Measurements from ENCODE around the gene ACOT11. TPM values are rescaled to one million over a fixed set of nuclear protein-coding genes. Genes with fewer than 3 reads are reported as not detected.

The ACOT11 gene
- total RNA-seq, 1 experiment from 2014 or later: 25.7 TPM

DNA sequence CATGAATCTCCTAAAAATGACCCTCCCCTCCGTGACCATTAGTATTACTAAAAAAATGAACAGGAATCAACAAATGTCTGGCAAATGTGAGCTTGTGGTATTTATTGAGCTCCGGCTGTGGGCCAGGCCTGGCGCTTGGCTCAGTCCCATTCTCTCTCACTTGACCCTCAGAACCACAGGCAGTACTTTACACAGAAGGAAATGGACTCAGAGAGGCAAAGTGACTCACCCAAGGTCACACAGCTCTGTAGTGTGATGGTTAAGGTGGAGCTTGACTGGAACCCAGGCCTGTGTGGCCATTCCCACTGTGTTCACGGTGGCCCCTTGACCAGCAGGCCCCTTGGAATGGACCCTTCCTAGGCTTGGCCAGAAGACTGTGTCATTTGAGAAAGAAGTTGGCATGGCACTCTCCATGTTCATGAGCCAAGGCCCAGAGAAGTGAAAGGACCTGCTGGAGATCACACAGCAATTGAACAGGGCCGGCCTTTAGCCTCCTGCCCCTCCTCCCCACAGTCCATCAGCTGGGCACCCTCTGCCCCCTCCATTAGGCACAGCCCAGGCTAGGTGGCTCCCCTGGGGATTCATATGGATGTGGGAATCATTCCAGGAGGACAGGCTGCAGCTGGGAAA is 43.2 kb downstream of the ACOT11 start:
- H2AFZ ChIP-seq: no peak overlapping the region
- BruUV-seq (replicated peaks): no TSS peak
- no peaks in the 10 kb centered on the region for H4K20me1 ChIP-seq (ENCODE audit: insufficient read depth)
- H3K27ac ChIP-seq: no peak overlapping the region
- ChIA-PET CTCF (no interaction called here), POLR2A (ENCODE audit: unreplicated experiment) (no interaction called here)
- no peak overlapping the region for H3K4me3 ChIP-seq
- H3K27me3 ChIP-seq (ENCODE audit: insufficient read depth, low read depth): no peaks in the 10 kb centered on the region
- H3K9me2 ChIP-seq (ENCODE audit: insufficient read depth): no peaks in the 10 kb centered on the region
- no peaks in the 10 kb centered on the region for H3K79me2 ChIP-seq (ENCODE audit: low read depth)
- TF ChIP-seq, protein P1, sequence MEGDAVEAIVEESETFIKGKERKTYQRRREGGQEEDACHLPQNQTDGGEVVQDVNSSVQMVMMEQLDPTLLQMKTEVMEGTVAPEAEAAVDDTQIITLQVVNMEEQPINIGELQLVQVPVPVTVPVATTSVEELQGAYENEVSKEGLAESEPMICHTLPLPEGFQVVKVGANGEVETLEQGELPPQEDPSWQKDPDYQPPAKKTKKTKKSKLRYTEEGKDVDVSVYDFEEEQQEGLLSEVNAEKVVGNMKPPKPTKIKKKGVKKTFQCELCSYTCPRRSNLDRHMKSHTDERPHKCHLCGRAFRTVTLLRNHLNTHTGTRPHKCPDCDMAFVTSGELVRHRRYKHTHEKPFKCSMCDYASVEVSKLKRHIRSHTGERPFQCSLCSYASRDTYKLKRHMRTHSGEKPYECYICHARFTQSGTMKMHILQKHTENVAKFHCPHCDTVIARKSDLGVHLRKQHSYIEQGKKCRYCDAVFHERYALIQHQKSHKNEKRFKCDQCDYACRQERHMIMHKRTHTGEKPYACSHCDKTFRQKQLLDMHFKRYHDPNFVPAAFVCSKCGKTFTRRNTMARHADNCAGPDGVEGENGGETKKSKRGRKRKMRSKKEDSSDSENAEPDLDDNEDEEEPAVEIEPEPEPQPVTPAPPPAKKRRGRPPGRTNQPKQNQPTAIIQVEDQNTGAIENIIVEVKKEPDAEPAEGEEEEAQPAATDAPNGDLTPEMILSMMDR (conservative IDR thresholded peaks at IDR 0.05): no peak
- no peak for TF ChIP-seq EZH2 (IDR thresholded peaks at IDR 0.05; ENCODE audit: low read depth)
- no peaks in the 10 kb centered on the region for H3K9me3 ChIP-seq (ENCODE audit: insufficient read depth, low read depth)
- H3F3A ChIP-seq (ENCODE audit: insufficient read depth, low read depth): no peaks in the 10 kb centered on the region
- H3K36me3 ChIP-seq (ENCODE audit: low read depth): no peaks in the 10 kb centered on the region
- intact Hi-C loops (cut with micrococcal nuclease; ENCODE audit: unreplicated experiment): no loop called here
- no peak for DNase-seq
- no peaks in the 10 kb centered on the region for H3K4me1 ChIP-seq (replicated peaks; ENCODE audit: insufficient read depth)
- H3K4me2 ChIP-seq: no peak overlapping the region

DNA sequence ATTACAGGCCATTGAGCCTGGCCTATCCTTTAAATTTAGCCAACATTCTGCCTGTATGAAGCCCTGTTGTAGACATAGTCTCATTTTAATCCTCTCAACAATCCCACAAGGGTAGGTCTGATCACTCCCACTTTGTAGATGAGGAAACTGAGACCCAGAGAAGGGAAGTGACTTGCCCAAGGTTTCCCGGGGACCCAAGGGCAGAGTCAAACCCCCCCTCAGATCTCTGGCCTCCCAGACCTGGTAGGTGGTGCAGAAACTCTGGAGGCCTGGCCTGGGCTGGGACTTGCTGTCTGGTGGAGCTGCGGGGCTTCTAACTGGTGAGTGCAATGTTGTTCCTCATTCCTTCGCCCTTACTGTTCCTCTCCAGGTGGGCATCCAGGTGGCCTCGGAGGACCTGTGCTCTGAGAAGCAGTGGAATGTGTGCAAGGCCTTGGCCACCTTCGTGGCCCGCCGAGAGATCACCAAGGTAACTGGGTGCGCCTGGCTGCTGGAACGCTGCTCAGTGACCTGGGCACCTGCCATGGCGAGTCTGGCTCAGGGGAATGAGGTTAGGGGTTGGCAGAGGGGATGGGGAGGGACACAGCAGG is 45.6 kb downstream of the ACOT11 start:
- no TSS peak for BruUV-seq (replicated peaks)
- Histone ChIP-seq H3K79me2 (ENCODE audit: low read depth) (no peaks in the 10 kb centered on the region), H4K20me1 (ENCODE audit: insufficient read depth) (no peaks in the 10 kb centered on the region), H3K36me3 (ENCODE audit: low read depth) (no peaks in the 10 kb centered on the region), H3K9me2 (ENCODE audit: insufficient read depth) (no peaks in the 10 kb centered on the region), H3F3A (ENCODE audit: insufficient read depth, low read depth) (no peaks in the 10 kb centered on the region), H3K27me3 (ENCODE audit: insufficient read depth, low read depth) (no peaks in the 10 kb centered on the region), H3K4me3 (no peak overlapping the region), H3K4me1 (replicated peaks; ENCODE audit: insufficient read depth) (no peaks in the 10 kb centered on the region), H2AFZ (no peak overlapping the region), H3K4me2 (no peak overlapping the region), H3K27ac (no peak overlapping the region), H3K9me3 (ENCODE audit: insufficient read depth, low read depth) (no peaks in the 10 kb centered on the region)
- POLR2A ChIA-PET (ENCODE audit: unreplicated experiment): no interaction called here
- CTCF ChIA-PET: interaction anchor here (0.7 kb wide), 1 partner anchor 208 kb away, joined by 7 read pairs; the partner anchor contains the start of gene TTC22
- intact Hi-C loops (cut with micrococcal nuclease; ENCODE audit: unreplicated experiment): no loop called here
- peak in 1 of 2 experiments; percentile 55 for DNase-seq
- TF ChIP-seq, protein P1 (conservative IDR thresholded peaks at IDR 0.05): no peak
- no peak for TF ChIP-seq EZH2 (IDR thresholded peaks at IDR 0.05; ENCODE audit: low read depth)

DNA sequence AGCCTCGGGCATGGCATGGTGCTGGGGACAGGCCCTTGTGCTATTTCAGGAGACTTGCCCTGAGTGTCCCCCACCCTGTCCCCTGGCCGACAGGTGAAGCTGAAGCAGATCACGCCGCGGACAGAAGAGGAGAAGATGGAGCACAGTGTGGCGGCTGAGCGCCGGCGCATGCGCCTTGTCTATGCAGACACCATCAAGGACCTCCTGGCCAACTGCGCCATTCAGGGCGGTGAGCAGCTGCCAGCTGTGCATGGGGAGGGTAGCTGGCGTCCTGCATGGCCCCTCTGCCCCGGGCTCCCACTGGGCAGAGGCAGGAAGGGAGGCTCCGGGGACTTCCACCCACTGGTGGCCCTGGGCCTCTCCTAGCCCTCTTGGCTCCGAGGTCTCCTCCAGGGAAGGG is 46.4 kb downstream of the ACOT11 start:
- intact Hi-C loops (cut with micrococcal nuclease; ENCODE audit: unreplicated experiment): no loop called here
- no TSS peak for BruUV-seq (replicated peaks)
- Histone ChIP-seq H3K79me2 (ENCODE audit: low read depth) (no peaks in the 10 kb centered on the region), H3K36me3 (ENCODE audit: low read depth) (no peaks in the 10 kb centered on the region), H3K9me3 (ENCODE audit: insufficient read depth, low read depth) (no peaks in the 10 kb centered on the region), H3K4me3 (no peak overlapping the region), H3F3A (ENCODE audit: insufficient read depth, low read depth) (no peaks in the 10 kb centered on the region), H3K27me3 (ENCODE audit: insufficient read depth, low read depth) (no peaks in the 10 kb centered on the region), H4K20me1 (ENCODE audit: insufficient read depth) (no peaks in the 10 kb centered on the region), H3K9me2 (ENCODE audit: insufficient read depth) (no peaks in the 10 kb centered on the region), H3K4me2 (no peak overlapping the region), H2AFZ (no peak overlapping the region), H3K4me1 (replicated peaks; ENCODE audit: insufficient read depth) (no peaks in the 10 kb centered on the region), H3K27ac (no peak overlapping the region)
- TF ChIP-seq, protein P1 (conservative IDR thresholded peaks at IDR 0.05): no peak
- no peak for TF ChIP-seq EZH2 (IDR thresholded peaks at IDR 0.05; ENCODE audit: low read depth)
- ChIA-PET POLR2A (ENCODE audit: unreplicated experiment) (no interaction called here), CTCF (no interaction called here)
- no peak for DNase-seq

Measured in PC-9 (cell line).